SK-MEL-5 (cell line): ENCODE results near the gene GRIK4. TPM values are rescaled to one million over a fixed set of nuclear protein-coding genes. Genes with fewer than 3 reads are reported as not detected.

ENCODE experiments used
- DNase-seq: peaks from one replicate; pipeline ENCODE4 v3.0.0-alpha.2; 2016; ENCODE audit warnings: low read depth, low spot score
- in situ Hi-C: cut with HindIII; loops from 2 replicates; pipeline ENCODE4 v1.10.0; 2016; ENCODE audit warnings: low sequenced_read_pairs, high pct_unique_total_duplicates, low pct_unique_long_range_greater_than_20kb
- total RNA-seq: library from RNA; depleted of rRNA; stranded (reverse); fragments of >200 nt; shearing (Covaris generic); gene quantifications from 2 replicates; pipeline ENCODE4 v1.2.3, GENCODE V29; 2014

GRIK4 gene
- total RNA-seq, 1 experiment from 2014 or later, result not detected

- in situ Hi-C loops, result no loop called here
- DNase-seq, result no peak
These were observed 317.3 kb downstream of the GRIK4 start for GRCh38 chr11:120828847-120829246.

DNA sequence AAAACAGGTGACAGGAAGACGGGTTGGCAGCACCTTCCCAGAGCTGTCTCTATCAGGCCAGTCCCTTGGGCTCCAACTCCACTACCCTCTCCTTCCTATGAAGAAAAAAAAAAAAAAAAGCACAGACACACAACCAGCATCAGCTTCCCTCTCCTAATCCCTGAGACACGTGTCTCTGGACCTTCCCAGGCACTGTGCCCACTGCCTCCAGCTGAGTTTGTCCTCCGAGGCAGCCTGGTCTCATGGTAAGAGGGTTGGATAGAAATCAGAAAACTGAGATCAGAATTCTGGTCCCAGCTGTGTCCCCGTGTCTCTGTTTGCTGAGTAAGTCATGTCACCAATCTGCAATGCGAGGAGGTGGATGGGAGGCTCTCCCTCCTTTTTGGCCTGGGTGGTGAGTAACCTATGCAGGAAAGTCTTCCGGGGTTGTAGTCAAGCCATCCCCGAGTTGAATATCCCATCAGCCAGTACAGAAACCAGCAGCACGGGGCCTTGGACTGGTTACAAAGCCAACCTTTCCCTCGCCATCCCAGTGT is 318.6 kb downstream of the GRIK4 start:
- in situ Hi-C loops, result no loop called here
- DNase-seq, result no peak

DNA sequence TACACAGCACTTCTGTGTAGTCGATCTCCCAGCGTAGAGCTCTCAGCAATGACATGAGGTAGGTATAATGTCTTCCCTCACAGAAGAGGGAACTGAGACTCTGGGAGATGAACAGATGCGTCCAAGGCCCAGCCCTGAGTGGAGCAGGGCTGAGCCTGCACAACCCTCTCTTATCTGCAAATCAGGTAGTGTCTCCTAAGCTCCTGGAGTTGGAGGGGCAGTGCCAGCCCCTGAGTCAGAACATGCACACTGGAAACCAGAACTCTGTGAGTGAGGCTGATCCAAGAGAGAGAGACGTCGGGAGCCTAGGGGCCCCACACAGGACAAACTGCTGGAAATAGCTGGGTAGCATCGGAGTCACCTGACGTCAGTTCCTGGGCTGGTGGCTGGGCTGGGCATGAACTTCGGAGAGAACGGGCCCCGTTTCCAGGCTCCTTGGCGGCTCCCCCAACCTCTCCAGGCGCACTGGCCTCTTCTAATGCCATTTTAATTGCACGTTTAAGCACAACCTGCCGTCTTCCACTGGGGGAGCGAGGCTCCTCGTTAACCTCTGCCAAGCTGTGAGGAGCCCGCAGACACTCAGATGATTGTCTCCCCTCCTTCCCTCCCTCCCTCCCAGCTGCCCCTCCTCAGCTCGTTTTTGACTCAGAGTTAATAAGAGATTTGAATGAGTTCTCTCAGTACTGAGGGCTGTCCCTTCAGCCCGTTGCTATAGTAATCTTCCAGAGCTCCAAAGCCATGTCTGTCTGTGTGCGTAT is 321.1 kb downstream of the GRIK4 start:
- in situ Hi-C loops, result no loop called here
- no peak for DNase-seq

DNA sequence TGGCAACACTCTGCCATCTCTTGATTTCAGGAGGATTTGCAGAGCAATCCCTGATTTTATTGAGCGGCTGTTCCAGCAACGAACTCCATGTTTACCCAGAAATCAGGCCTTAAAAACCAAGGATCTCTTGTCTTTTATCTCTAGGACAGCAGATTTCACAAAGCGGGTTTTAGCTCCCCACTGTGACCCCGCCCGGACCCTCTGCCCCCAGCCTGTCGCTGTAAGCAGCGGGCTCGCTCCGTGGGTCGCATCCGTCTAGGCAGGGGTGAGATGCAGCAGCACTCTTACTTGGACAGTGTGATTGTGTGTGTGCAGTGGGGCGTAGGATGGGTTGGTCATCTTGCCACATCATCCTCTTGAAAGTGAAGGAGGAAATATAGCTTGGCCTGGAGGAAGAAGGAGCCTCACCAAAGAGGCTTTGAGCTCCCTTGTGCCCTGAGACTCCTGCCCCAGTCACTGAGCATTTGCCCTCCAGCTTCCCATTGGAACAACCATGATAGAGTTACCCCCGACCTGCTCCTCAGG is 323.2 kb downstream of the GRIK4 start:
- DNase-seq, result no peak
- in situ Hi-C loops, result no loop called here

DNA sequence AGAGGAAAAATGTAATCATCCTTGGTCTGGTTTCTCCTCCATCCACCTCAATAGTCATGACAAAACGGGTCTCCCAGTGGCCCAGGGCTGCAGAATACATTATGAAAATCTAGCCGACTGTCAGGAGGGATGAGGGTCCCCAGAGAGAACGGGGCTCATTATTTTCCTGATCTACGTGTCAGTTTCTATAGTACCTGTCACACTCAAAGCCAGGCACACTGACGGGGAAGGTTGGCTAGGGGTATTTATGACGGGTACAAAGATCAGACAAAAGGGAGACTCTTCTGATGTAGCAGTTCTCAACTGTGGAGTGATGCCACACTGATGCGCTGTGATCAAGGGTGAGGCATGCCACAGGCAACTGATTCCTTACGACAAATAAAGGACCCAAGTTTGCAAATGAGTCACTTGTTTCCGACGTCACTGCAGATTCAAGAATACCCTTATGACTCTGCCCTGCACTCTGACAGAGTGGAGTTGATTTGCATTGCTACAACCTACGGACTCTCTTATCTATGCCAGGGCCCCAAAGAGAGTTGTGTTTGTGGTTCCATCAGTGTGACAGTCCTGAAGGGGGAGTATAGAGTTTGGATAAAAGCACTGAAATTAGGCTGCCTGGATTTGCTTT is 324.2 kb downstream of the GRIK4 start:
- in situ Hi-C loops, result no loop called here
- DNase-seq, result peak; percentile 3

- in situ Hi-C loops, result no loop called here
These were observed 326.1 kb downstream of the GRIK4 start for GRCh38 chr11:120837696-120838095.

DNA sequence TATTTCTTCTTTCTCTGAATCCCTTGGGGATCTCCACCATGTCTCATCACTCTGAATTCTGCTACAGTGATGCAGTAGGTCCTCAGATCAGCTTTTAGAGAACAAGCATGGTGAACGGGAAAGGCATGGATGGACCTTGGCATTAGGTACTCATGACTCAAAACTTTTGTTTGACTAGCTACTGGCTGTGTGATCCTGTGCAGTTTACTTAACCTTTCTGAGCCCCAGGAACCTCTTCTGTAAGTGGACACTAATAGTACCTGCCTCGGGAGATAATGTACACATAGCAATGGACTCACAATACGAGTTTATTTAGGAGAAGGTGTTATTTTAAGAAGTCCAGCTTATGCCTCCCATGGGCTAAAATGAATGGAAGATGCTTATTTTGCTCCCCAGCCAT is 327.7 kb downstream of the GRIK4 start:
- no peak for DNase-seq
- in situ Hi-C loops, result no loop called here

More at GRCh38 chr11:120837696-120838095, 326.1 kb downstream of the GRIK4 start:
- DNase-seq, result no peak

DNA sequence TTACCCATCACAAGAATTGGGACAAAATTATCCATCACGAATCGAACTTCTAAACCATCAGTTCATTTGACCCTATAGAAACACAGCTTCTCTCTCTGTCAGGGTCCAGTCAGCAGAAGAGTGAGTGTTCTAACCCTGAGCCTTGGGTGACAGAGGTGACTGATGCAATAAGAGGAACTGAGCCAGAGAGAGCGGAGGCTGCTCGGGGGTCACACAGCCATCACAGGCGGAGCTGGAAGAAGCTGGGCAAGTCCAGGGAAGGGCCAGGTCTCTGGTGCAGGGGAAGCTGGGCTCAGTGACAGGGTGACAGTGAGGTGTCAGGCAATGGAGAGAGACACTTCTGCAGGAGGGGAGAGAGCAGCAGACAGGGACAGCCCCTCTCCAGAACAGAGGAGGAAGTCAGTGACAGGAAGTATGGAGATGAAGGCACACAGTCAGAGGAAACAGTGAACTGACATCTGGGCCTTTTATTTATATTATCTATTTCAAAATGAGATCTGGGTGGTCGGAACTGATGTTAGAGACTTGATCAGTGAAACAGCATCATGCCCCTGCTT is 328.4 kb downstream of the GRIK4 start:
- DNase-seq, result no peak
- in situ Hi-C loops, result no loop called here

DNA sequence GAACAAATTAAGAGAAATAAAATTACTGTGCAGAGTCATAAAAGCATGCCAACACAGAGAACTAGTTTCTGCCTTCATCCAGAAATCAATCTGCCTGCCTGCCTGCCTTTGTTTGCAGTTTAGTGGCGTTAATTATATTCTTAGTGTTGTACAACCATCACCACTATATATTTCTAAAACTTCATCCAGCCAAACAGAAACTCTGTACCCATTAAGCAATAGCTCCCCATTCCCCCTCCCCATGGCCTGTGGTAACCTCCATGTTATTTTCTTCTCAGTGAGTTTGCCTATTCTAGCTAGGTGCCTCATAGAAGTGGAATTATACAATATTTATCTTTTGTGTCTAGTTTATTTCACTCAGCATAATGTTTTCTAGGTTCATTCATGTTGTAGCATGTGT is 329.1 kb downstream of the GRIK4 start:
- no peak for DNase-seq
- in situ Hi-C loops, result no loop called here

DNA sequence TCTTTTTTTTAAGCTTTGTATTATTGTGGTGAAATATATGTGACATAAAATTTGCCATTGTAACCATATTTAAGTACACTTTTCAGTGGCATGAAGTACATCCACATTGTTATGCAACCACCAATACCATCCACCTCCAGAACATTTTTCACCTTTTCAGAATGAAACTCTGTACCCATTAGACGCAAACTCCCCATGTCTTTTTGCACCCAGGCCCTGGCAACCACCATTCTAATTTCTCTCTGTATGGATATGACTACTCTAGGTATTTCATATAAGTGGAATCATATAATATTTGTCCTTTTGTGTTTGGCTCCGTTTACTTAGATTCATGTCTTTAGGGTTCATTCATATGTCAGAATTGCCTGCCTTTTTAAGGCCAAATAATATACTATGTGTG is 329.5 kb downstream of the GRIK4 start:
- in situ Hi-C loops, result no loop called here
- DNase-seq, result no peak

DNA sequence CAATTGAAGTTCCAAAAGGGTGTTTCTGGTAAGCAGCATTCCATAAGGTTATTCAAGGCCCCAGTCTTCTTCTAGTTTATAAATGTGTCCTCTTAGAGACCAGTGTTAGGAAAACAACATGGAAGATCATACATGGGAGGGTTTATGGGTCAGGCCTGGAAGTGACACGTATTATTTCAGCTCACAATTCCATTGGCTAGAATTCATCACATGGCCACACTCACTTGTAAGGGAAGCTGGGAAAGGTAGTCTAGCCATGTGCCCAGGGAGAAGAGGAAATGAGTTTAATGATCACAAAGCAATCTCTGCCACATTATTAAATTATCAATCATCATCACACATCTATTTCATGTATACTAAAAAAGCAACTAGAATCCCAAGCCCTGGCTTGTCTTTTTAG is 330.6 kb downstream of the GRIK4 start:
- in situ Hi-C loops, result no loop called here
- DNase-seq, result no peak

DNA sequence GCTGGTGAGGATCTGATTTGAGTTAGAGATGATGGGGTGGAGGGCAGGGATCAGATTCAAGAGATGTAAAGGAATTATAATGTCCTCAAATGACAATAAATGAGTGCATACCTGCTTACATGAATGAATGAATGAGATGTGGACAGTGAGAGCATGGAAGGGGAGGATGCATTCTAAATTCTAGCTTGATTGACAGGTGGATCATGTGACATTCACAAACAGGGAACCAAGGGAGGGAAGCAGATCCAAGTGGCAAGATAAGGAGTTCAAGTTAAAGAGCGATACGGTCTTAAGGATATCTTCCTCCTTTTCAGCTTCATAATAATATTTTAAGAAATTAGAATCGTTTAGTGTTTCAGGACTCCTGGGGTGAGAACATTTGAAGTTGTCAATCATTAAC is 341.9 kb downstream of the GRIK4 start:
- in situ Hi-C loops, result no loop called here
- no peak for DNase-seq

DNA sequence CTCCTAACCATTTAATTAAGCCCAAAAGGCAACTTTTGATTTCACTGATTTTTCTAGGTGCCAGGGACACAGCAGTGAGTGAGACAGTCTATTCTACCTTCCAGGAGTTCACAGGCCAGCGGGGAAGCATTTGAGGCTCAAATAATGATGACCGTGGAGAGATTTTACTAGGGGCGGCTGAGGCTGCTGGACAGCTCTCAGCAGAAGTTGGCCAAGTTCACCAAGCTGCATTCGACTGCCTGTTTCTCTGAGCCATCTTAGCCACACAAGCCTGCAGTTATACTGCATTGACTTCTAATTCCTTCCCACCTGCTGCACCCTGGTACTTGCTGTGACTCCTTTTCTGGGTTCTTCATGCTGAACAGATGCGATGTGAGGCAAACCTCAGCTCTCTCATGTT is 343.4 kb downstream of the GRIK4 start:
- in situ Hi-C loops, result no loop called here

GRCh38 chr11:120857508-120857907 is 346.0 kb downstream of the GRIK4 start:
- no peak for DNase-seq
- in situ Hi-C loops, result no loop called here

More for the DNA sequence above, 343.4 kb downstream of the GRIK4 start:
- DNase-seq, result no peak

DNA sequence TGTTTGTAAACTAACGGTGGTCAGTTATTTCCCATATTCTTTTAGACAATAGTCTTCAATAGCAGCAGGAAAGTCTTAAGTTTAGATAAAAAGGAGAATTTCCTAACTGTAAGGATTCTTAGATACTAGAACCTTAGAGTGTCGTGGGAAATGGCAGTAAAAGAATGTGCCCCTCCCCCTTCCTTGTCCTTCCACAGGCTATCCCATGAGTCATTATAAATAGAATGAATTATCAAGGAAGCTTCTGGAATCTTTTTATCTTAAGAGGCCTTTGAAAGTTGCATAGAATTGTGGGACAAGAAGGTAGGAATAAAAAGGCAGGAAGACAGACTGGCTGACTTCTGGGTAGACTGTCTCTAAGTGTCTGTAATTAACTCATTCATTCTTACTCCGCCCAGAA is 347.2 kb downstream of the GRIK4 start:
- DNase-seq, result no peak
- in situ Hi-C loops, result no loop called here

DNA sequence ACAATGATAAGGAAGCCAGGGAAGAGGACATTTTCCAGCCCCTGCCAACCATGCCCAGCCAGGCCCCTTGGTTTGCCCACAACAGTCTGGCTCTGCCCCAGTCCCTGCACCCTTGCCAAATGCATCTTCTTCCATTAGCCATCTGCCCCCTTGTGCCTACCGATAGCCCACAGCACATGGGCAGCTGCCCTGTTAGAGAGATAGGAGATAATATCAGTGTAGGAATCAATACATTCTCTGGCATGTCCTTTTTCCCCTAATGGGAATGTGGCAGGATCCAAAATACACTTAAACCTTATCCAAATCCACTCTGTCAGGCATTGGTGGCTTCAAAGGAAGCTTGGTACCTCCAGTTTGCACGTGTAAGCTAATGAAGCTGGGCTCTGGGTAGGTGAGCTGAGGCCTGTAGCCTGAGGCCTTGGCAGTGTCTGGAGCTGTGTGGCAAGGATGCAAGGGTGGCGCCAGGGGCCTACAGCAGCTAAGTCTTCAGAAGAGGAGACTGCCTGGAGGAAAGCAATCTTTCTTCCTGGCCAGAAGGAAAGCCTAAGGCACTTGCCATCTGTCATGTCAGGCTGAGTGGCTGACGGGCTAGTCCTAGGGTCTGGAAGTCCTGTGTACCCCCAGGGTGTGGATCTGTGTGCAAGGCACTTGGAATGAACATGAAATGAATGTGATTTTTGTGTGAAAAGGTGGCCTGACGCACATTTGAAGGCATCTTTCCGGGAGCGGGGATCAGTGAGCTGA is 348.2 kb downstream of the GRIK4 start:
- in situ Hi-C loops, result no loop called here
- no peak for DNase-seq

DNA sequence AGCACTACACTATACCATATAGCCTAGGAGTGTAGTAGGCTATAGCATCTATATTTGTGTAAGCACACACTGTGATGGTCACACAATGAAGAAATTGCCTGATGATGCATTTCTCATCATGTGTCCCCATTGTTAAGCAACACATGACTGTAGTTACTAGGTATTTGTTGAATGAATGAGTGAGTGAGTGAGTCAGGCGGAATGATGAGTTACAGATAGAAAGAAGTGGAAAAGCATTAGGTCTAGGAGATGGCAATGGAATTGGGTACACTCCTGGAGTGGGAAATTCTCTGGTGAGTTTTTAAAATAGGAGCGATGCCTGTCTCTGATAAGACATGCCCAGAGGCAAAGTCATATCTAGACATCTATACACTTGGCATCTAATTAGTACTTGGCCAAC is 351.8 kb downstream of the GRIK4 start:
- DNase-seq, result no peak

DNA sequence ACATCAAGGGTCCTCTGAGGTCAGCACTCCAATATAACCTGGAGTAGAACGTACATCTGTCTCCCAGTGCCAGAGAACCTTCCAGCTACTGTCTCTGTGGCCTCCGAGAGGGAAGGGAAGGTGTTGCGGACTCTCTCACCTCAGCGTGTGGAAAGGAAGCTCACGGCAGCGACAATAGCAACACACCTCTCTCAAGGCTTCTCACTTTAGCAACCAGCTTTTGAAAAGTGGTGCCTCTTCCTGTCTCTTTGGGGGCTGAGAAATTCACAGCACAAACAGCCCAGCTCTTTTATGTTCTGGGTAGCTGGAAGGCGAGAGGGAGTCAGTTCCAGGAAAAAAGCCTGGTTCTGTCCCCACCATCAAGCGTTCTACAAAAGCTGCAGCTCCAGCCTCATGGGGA is 355.5 kb downstream of the GRIK4 start:
- DNase-seq, result no peak
- in situ Hi-C loops, result no loop called here

More for the DNA sequence above, 351.8 kb downstream of the GRIK4 start:
- in situ Hi-C loops, result no loop called here
